ENCODE measurements around the gene ZNRD2. TPM values are rescaled to one million over a fixed set of nuclear protein-coding genes. Genes with fewer than 3 reads are reported as not detected.

Gene ZNRD2
- total RNA-seq, 1 donor from 2014 or later: 32.2 TPM

- peaks cover 26% of the 10 kb centered on the region for H3K27me3 Mint-ChIP-seq (ENCODE audit: low read depth)
- no peaks in the 10 kb centered on the region for H3K9me3 Mint-ChIP-seq
- peaks cover 16% of the 10 kb centered on the region for H3K4me1 Mint-ChIP-seq
- no peak overlapping the region for H3K27ac Mint-ChIP-seq (ENCODE audit: unreplicated experiment)
- no peak for DNase-seq (ENCODE audit: low read depth, low spot score)
- no peaks in the 10 kb centered on the region for H3K36me3 Mint-ChIP-seq (ENCODE audit: low read depth)
- TF ChIP-seq CTCF (conservative IDR thresholded peaks at IDR 0.05): peak; percentile 67
- H3K4me3 Mint-ChIP-seq: peak overlapping the region; percentile 48
Observed at GRCh38 chr11:65593518-65594414, 23.5 kb downstream of the ZNRD2 start.

GRCh38 chr11:65595131-65595530 lies 24.9 kb downstream of the ZNRD2 start:
- no peaks in the 10 kb centered on the region for H3K36me3 Mint-ChIP-seq (ENCODE audit: low read depth)
- H3K4me3 Mint-ChIP-seq: no peak overlapping the region
- H3K27me3 Mint-ChIP-seq (ENCODE audit: low read depth): peaks cover 26% of the 10 kb centered on the region
- no peak overlapping the region for H3K27ac Mint-ChIP-seq (ENCODE audit: unreplicated experiment)
- H3K4me1 Mint-ChIP-seq: peaks cover 9% of the 10 kb centered on the region
- DNase-seq (ENCODE audit: low read depth, low spot score): no peak
- H3K9me3 Mint-ChIP-seq: no peaks in the 10 kb centered on the region
- no peak for TF ChIP-seq CTCF (conservative IDR thresholded peaks at IDR 0.05)

- no peak for TF ChIP-seq CTCF (conservative IDR thresholded peaks at IDR 0.05)
Observed at GRCh38 chr11:65595543-65596281, 25.4 kb downstream of the ZNRD2 start, which contains the start of gene KCNK7. Gene KCNK7 (minus strand): TSS chr11:65595800. CDS start chr11:65595772, 28 bp downstream.

GRCh38 chr11:65596520-65596919 lies 26.2 kb downstream of the ZNRD2 start:
- H3K4me3 Mint-ChIP-seq: no peak overlapping the region
- H3K27ac Mint-ChIP-seq (ENCODE audit: unreplicated experiment): no peak overlapping the region
- DNase-seq (ENCODE audit: low read depth, low spot score): no peak
- no peak for TF ChIP-seq CTCF (conservative IDR thresholded peaks at IDR 0.05)
- peaks cover 17% of the 10 kb centered on the region for H3K27me3 Mint-ChIP-seq (ENCODE audit: low read depth)
- H3K9me3 Mint-ChIP-seq: no peaks in the 10 kb centered on the region
- H3K36me3 Mint-ChIP-seq (ENCODE audit: low read depth): peaks cover 4% of the 10 kb centered on the region
- no peaks in the 10 kb centered on the region for H3K4me1 Mint-ChIP-seq

More at GRCh38 chr11:65595543-65596281, 25.4 kb downstream of the ZNRD2 start, which contains the start of gene KCNK7:
- H3K4me3 Mint-ChIP-seq: peak within 1 kb of the TSS; percentile 27
- no peak for DNase-seq (ENCODE audit: low read depth, low spot score)
- H3K4me1 Mint-ChIP-seq: peaks cover 4% of the 10 kb centered on the region
- H3K9me3 Mint-ChIP-seq: no peaks in the 10 kb centered on the region
- H3K27me3 Mint-ChIP-seq (ENCODE audit: low read depth): peaks cover 22% of the 10 kb centered on the region
- H3K36me3 Mint-ChIP-seq (ENCODE audit: low read depth): no peaks in the 10 kb centered on the region
- no peak within 1 kb of the TSS for H3K27ac Mint-ChIP-seq (ENCODE audit: unreplicated experiment)

- no peaks in the 10 kb centered on the region for H3K9me3 Mint-ChIP-seq
- H3K36me3 Mint-ChIP-seq (ENCODE audit: low read depth): peaks cover 4% of the 10 kb centered on the region
- no peaks in the 10 kb centered on the region for H3K4me1 Mint-ChIP-seq
- H3K4me3 Mint-ChIP-seq: no peak overlapping the region
- H3K27me3 Mint-ChIP-seq (ENCODE audit: low read depth): peaks cover 9% of the 10 kb centered on the region
- H3K27ac Mint-ChIP-seq (ENCODE audit: unreplicated experiment): no peak overlapping the region
- no peak for TF ChIP-seq CTCF (conservative IDR thresholded peaks at IDR 0.05)
- DNase-seq (ENCODE audit: low read depth, low spot score): no peak
Observed at GRCh38 chr11:65598258-65598699, 28.0 kb downstream of the ZNRD2 start.
